HepG2 (cell line): Measurements from ENCODE around the gene WBP2NL. TPM values are rescaled to one million over a fixed set of nuclear protein-coding genes. Genes with fewer than 3 reads are reported as not detected.

Experiments
- SP4 ChIP-seq: sonication (generic); formaldehyde crosslinking; IDR thresholded peaks from 2 replicates; pipeline ENCODE4 v1.8.1; 2023; ENCODE audit warnings: mild to moderate bottlenecking, missing genetic modification reagents
- THAP9 ChIP-seq: sonication (generic); formaldehyde crosslinking; IDR thresholded peaks from 2 replicates; pipeline ENCODE4; 2020; ENCODE audit warnings: missing genetic modification reagents, mild to moderate bottlenecking, borderline replicate concordance
- ZNF235 ChIP-seq: sonication (generic); formaldehyde crosslinking; IDR thresholded peaks from 2 replicates; pipeline ENCODE4 v1.8.1; 2023; ENCODE audit warnings: mild to moderate bottlenecking, missing genetic modification reagents, borderline replicate concordance
- ZNF280D ChIP-seq: sonication (generic); formaldehyde crosslinking; IDR thresholded peaks from 2 replicates; pipeline ENCODE4 v1.5.1; 2020; ENCODE audit warnings: mild to moderate bottlenecking, missing genetic modification reagents
- polyA plus RNA-seq, 8 experiments: library from polyadenylated mRNA; depleted of rRNA in 3 of 8; stranded (reverse) in 7 of 8; unstranded in 1 of 8; fragments of >200 nt; fragmentation: Illumina TruSeq in 4 of 8; extraction: Trizol in 4 of 8; gene quantifications; 2 replicates each; pipeline versions ENCODE4 v1.2.1 to v1.2.3, GENCODE V29; 2011 to 2016; ENCODE audit warnings: low read depth in 4 of 8, missing spikeins in 1 of 8, mixed read lengths in 1 of 8; ENCODE audit not compliant: insufficient read depth in 1 of 8
- total RNA-seq, 5 experiments: library from RNA; depleted of rRNA; stranded (reverse); fragments of >200 nt; fragmentation: Illumina TruSeq; extraction: Trizol; gene quantifications; 2 replicates each; pipeline ENCODE4 v1.2.3, GENCODE V29; 2016; ENCODE audit warnings: low read depth in 1 of 5
- TF ChIP-seq, protein P1 (sequence below): sonication (generic); formaldehyde crosslinking; IDR thresholded peaks from 2 replicates; pipeline ENCODE4 v1.4.0; 2020; ENCODE audit warnings: missing genetic modification reagents

Gene WBP2NL
- total and polyA plus RNA-seq, 2 of the 13 experiments (the other 11 are each of a cell fraction or from before 2014, with no cell fraction given) = not detected

DNA sequence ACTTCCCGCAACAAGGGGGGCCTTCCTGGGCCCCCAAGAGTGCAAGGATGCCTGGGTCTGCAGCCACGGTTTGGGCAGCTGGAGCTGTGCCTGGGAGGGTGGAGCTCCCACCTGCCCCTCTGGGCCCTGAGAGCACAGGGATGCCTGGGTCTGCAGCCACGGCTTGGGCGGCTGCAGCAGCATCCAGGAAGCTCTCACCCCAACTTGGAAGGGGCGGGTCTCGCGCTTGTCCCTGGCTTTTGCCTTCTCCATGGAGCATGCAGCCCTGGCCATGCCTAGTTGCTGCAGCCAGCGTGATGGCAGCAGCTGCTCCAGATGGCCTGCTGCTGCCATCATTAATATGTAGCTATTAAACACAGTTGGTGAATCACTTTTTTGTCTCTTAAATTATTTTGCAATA, 36.7 kb downstream of the WBP2NL start (continued):
- TF ChIP-seq THAP9 (CRISPR knock-in tag) (no peak), ZNF280D (no peak), ZNF235 (CRISPR knock-in tag) (no peak), SP4 (no peak)
- TF ChIP-seq, protein P1, sequence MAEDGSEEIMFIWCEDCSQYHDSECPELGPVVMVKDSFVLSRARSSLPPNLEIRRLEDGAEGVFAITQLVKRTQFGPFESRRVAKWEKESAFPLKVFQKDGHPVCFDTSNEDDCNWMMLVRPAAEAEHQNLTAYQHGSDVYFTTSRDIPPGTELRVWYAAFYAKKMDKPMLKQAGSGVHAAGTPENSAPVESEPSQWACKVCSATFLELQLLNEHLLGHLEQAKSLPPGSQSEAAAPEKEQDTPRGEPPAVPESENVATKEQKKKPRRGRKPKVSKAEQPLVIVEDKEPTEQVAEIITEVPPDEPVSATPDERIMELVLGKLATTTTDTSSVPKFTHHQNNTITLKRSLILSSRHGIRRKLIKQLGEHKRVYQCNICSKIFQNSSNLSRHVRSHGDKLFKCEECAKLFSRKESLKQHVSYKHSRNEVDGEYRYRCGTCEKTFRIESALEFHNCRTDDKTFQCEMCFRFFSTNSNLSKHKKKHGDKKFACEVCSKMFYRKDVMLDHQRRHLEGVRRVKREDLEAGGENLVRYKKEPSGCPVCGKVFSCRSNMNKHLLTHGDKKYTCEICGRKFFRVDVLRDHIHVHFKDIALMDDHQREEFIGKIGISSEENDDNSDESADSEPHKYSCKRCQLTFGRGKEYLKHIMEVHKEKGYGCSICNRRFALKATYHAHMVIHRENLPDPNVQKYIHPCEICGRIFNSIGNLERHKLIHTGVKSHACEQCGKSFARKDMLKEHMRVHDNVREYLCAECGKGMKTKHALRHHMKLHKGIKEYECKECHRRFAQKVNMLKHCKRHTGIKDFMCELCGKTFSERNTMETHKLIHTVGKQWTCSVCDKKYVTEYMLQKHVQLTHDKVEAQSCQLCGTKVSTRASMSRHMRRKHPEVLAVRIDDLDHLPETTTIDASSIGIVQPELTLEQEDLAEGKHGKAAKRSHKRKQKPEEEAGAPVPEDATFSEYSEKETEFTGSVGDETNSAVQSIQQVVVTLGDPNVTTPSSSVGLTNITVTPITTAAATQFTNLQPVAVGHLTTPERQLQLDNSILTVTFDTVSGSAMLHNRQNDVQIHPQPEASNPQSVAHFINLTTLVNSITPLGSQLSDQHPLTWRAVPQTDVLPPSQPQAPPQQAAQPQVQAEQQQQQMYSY (CRISPR knock-in tag) = no peak
